SK-N-DZ (cell line): ENCODE results near the gene EMX1. TPM values are rescaled to one million over a fixed set of nuclear protein-coding genes. Genes with fewer than 3 reads are reported as not detected.

Experiments used
- DNase-seq: peaks from one replicate; pipeline ENCODE4 v3.0.0-alpha.2; 2015; ENCODE audit warnings: low spot score
- polyA plus RNA-seq, 2 experiments: library from polyadenylated mRNA; depleted of rRNA; stranded (reverse); fragments of >200 nt; gene quantifications; 2 replicates each; pipeline ENCODE4 v1.2.3, GENCODE V29; 2014

Gene EMX1
- not detected in 2 replicates for polyA plus RNA-seq (2014; cell fraction: cytosol; rRNA removed)
- 0.63 TPM in 1 of 2 replicates, not detected in the other for polyA plus RNA-seq (2014; cell fraction: nucleus; rRNA removed)

- DNase-seq, result peak; percentile 55
These were observed at the start of gene EMX1 for GRCh38 chr2:72917138-72917876. TSS of gene EMX1 (plus strand) at chr2:72917519. CDS start at chr2:72917853, 334 bp downstream.

DNA sequence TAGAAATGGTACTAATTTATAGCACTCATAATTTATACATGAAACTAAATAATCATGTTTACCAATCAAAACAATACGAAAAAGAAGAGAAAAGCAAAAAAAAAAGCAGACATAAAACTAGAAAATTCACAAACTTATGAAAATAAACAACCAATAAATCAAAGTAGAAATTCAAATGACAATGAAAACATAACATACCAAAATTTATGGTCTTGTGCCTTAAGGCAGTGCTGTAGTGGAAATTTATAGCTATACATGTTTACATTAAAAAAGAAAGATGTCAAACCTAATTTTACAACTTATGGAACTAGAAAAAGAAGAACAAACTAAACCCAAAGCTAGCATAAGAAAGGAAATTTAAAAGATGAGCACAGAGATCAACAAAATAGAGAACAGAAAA, 46.3 kb upstream of the EMX1 start:
- no peak for DNase-seq

DNA sequence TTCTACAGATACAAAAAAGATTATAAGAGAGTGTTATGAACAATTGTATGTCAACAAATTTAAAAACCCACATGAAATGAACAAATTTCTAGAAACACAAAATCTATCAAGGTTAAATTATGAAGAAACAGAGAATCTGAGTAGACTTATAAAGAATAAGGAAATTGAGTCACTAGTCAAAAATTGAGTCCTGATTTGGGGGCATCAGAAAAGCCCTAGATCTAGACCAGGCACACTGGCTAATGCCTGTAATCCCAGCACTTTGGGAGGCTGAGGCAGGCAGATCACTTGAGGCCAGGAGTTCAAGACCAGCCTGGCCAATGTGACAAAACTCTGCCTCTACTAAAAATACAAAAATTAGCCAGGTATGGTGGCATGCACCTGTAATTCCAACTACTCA, 45.4 kb upstream of the EMX1 start:
- DNase-seq, result no peak

GRCh38 chr2:72883356-72883962, 33.9 kb upstream of the EMX1 start:
- no peak for DNase-seq

DNA sequence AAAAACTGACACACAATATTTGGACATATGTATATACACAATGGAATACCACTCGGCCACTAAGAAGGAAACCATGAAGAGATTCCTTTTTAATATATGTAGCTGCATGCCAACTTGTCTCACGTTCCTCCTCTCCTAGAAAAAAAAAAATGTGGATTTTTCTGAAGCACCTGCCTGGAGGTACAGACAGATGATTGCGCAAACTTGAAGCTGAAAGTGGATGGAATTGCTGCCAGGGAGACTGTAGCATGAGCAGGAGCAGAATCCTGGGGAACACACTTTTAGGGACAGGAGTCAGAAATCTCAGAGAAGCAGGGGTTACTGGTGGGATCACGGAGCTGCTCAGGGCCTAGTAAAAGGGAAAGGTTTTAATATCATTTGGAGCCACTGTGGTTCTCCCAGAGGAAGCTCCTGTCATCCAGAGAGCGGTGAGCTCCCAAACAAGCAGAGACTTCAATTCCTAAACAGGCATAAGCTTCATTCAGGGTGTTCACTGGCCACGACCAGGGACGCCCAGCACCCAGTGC, 30.8 kb upstream of the EMX1 start:
- peak; percentile 24 for DNase-seq

DNA sequence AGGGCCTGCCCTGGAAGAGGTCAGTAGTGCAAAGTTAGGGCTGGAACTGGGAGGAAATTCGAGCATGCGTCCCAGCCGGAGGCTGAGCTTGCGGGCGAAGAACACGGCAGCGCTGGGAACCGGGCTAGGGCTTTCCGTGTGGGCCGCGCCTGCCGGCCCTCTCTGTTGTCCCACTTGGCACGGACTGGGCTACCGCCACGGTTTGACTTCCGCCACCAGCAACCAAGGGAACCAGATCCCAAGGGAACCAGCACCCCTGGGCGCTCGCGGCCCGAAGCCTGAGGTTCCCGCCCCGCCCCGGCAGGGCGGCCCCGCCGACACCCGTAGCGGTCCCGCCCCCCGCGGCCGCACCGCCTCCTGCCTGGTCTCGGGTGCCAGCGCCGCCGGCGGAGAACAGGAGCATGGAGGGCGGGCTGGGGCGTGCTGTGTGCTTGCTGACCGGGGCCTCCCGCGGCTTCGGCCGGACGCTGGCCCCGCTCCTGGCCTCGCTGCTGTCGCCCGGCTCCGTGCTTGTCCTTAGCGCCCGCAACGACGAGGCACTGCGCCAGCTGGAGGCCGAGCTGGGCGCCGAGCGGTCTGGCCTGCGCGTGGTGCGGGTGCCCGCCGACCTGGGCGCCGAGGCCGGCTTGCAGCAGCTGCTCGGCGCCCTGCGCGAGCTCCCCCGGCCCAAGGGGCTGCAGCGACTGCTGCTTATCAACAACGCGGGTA, 30.1 kb upstream of the EMX1 start, which contains the start of gene SPR:
TSS of gene SPR (plus strand) at position 377 of the 708 bp plus-strand sequence. CDS start at position 402, 25 bp downstream.
- DNase-seq, result peak; percentile 55

- peak; percentile 90 for DNase-seq
These were observed 29.4 kb upstream of the EMX1 start for GRCh38 chr2:72887740-72888437.

DNA sequence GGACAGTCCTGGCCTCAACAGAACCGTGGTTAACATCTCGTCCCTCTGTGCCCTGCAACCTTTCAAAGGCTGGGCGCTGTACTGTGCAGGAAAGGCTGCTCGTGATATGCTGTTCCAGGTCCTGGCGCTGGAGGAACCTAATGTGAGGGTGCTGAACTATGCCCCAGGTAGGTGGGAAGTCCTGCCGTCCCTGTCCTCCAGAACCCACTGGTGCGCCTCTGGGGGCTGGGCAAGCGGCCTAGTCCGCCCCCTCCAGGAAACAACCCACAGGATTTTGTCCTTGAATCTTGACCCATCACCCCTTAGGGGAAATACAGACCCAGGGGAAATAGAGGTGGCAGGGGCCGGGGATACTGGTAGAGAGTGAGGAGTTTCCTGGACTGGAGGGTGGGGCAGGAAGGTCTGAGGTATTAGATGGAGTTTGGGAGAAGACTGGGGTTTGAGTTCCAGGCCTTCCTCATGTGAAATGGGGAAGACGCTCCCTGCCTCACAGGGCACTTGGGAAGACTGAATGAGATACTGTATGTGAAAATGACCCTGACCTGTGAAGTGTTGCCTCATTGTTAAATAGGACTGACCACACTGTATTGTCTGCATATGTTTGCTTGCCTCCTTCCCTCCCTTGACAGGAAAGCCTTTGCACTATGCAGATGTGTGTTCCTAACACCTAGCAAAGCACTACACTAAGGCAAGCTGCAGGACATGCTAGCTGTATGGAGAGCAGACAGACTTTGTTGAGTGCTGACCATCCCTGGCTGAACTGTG, 28.7 kb upstream of the EMX1 start:
- no peak for DNase-seq

DNA sequence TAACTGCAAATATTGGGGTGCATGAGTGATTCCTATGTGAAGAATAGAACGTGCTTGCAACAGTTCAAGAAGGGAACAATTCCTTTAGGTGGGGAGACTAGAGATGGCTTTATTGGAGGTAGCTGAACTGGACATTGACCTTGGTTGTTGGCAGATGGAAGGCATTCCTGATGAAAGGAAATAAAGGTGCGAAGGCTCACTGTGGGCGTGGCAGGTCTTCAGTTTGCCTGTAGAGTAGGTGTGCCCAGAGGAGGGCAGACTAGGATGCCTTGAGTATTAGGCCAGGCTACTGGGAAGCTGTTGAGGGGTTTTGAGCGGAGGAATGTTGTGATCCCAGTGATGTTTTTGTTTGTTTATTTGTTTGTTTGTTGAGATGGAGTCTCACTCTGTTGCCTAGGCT, 27.3 kb upstream of the EMX1 start:
- no peak for DNase-seq

DNA sequence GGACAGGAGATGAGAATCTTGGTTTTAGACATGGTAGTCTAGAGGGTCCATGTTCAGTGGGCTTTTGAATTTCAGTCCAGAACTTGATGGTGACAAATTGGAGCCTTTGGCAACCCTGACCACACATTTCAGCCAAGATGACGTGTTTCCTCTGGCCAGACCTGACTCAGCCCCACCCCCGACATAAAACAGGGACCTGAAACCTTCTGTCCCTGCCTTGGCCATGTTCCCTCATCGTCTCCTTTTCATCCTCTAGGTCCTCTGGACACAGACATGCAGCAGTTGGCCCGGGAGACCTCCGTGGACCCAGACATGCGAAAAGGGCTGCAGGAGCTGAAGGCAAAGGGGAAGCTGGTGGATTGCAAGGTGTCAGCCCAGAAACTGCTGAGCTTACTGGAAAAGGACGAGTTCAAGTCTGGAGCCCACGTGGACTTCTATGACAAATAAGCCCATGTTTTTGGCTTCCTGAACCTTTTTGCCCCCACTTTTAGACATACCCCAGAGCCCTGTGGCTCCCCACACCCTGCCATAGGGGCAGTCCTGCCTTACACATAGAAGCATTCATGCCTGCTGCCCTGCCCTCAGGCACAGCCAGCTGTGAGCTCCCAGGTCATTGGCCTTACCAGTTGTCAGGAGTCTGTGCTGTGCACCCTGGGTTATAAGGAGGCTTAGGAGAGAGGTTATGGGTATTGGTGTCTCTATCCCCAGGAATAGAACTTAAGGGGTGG, 26.1 kb upstream of the EMX1 start:
- DNase-seq, result no peak

GRCh38 chr2:72892506-72893173, 24.7 kb upstream of the EMX1 start:
- DNase-seq, result peak; percentile 65

DNA sequence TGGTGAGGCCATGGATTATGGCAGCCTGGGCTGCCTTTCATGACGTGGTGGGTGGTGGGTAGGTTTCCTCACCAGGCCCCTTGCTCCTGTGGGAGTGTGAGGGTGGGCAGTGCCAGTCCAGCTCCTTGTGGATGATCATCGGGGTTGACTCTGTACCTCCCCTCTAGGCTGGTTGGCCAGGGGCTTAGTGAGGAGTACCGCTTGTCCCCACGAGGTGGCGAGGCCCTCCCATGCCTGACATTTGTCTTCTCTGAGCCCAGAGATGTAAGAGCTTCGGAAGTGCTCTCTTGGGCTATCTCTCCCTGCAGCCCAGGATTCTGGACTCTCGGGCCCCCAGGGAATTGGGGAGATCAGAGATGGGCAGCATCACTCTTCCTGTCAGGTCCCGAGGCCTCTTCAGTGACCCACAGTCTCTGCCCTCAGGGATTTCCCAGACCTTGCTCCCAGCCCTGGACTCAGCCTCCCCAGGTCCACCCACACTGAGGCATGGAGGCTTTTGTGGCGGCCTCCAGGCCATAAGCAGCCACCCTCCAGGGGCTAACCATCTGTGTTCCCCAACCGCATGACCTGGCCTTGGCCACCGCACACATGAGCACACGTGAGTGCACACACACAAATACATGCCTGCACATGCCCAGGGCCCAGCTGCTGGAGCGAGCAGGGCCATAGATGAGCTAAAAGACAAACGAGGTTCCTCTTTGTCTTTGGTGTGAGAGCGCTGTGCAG, 23.6 kb upstream of the EMX1 start:
- DNase-seq, result peak; percentile 70

GRCh38 chr2:72894514-72894913, 22.8 kb upstream of the EMX1 start:
- DNase-seq, result no peak

- no peak for DNase-seq
These were observed 22.2 kb upstream of the EMX1 start for GRCh38 chr2:72895154-72895553.

DNA sequence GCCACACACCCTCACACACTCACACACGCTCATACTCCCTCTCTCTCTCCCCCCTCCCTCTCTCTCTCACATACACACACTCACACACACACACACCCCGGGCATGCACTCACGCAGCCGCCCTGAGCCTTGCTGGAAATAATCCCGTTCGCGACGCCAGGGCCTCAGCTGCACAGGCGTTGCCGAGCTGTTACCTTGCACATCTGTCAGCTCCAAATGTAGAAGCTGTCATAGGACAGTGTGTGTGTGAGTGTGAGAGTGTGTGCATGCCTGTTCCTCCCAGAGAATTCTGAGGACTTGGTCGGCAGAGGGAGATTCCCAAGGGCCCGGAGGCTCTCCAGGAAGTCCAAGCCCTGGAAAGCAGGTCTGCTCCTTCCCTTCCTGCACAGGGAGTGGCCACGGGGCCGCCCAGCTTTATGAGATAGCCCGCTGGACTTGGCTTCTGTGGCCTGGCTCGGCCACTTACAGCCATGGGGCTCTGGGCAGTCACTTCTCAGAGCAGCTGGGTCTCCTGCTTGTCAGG, 21.5 kb upstream of the EMX1 start:
- no peak for DNase-seq

- no peak for DNase-seq
These were observed 20.9 kb upstream of the EMX1 start for GRCh38 chr2:72896446-72896845.

DNA sequence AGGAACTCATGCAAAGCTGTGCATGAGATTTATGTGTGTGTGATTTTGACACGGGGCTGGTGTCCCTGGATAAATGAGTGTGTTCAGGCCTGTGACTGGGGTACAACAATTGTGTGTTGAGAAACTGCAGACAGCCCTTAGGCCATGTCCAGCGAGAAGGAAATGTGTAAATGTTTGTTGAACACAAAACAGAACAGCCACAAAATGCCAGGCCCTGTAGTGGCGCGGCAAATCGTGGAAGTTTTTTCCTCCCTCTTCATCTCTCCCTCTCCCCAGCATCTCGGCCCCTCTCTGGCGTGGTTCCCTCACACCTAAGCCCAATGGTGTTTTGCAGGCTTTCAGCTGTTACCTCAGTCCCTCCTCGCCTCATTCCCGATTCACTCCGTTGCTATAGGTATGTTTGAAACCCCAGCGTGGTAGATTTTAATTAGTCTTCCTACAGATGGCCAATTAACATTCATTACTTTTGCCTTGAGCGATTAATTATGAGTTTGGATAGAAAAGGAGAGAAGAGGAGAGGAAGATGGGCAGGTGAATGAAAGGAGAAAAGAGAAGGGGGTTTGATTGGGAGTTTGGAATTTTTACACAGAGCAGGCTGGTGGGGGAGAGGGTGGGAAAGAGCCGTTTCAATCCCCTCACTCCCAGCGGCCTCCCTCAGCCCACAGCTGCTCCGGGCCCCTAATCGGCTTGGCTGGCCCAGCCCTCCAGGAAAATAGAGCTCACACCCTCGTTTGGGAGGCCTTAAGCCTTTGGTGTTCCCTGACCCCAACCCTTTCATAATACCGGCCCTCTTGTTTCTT, 19.3 kb upstream of the EMX1 start:
- no peak for DNase-seq

- DNase-seq, result no peak
These were observed 18.8 kb upstream of the EMX1 start for GRCh38 chr2:72898585-72898906.
